ENCODE measurements around the gene GNB1L.

Gene GNB1L

DNA sequence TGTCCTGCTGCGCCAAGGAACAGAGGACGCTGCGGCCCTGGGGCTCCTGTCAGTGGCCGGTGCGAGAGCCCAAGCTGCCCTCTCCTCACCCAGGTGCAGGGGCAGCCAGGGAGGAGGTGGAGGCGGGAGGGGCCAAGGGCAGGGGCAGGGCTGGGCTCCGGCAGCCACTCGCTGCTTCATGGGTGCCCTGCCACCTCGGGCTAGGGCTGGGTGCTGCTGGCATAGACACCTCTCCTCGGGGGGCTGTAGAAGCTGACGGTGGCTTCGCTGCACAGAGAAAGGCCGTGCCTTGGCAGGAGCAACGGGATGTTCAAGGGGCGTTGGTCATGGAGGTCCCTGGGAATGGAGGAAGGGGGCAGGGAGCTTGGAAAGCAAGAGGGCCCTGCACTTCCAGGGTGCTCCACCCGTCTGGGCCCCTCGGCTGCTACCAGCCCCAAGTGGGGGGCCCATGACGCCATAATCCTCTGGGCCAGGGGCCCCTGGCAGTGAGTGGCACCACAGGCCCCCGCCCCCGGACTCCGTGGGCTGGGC lies 95.7 kb downstream of the GNB1L start:
- no peak for DNase-seq

DNA sequence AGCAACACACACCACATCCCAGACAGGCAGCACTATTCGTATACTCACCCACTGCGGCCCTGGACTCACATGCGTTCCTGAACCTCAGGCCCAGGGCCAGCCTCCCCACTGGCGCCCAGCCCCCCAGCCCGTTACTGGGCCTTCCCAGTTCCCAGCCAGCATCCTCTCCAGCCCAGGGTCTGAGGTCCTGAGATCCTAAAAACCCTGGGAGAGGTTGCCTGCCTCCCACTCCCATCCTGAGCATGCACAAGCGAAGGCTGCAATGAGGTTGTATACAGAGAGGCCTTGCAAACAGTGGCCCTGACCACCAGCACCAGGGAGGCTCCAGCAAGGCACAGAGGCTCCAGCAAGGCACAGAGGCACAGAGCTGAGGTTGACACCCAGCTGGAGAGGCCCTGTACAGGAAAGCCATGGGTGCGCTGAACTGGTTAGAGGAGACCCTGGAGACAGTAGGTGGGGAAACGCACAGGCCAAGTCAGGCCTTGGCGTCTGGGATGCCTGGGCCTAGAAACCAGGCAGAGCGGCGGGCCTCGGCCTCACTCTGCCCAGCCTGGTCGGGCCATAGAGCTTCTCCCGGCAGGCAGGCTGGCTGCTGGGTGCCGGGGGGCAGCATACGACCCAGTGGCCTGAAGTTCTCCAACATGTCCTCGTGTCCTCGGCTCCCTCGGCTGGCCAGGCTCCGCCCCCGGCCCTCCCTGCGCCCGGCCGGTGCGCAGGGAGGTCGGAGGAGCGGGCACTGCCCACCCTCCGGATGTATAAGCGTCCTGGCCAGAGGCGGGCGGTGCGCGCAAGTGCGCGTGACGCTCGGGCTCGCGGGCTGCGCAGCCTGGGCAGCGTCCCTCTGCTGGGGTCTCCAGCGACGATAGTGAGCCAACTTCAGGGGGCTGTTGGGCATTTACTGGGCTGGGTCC lies 96.4 kb downstream of the GNB1L start:
- no peak for DNase-seq

DNA sequence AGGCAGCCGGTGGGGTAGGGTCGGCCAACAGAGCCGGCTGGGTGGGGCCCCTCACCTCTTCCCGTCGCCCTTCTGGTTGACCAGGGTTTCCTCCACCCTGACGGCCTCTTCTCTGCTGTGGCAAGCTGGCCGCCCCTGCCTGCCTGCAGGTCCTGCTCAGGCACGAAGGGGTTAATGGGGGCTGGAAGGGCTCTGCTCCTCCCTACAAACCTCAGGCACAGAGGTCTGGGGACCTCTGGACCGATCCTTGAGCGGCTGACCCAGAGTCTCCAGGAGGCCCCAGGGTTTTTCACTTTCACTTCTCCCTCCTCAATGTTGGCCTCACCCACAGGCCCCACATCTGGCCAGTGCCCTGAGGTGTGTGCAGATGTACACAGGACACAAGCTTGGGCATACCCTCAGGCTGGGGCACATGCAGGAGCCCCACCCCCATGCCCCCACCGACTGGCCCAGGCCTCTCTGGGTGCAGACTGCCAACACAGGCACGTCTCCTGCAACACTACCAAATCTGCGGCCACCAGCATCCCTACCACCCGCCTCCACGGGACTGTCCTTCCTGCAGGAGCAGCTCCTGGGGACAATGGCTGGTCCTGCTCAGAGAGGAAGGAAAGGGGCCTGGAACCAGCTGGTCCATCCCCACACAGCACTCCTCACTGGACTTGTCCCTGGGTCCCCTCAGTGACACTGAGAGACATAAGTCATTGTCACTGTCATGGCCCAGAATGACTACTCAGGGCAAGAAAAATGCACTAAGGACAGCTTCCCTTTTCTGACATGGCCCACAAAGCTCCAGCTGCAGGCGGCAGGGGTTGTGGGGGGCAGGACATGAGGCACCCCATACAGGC lies 97.3 kb downstream of the GNB1L start:
- DNase-seq = no peak

DNA sequence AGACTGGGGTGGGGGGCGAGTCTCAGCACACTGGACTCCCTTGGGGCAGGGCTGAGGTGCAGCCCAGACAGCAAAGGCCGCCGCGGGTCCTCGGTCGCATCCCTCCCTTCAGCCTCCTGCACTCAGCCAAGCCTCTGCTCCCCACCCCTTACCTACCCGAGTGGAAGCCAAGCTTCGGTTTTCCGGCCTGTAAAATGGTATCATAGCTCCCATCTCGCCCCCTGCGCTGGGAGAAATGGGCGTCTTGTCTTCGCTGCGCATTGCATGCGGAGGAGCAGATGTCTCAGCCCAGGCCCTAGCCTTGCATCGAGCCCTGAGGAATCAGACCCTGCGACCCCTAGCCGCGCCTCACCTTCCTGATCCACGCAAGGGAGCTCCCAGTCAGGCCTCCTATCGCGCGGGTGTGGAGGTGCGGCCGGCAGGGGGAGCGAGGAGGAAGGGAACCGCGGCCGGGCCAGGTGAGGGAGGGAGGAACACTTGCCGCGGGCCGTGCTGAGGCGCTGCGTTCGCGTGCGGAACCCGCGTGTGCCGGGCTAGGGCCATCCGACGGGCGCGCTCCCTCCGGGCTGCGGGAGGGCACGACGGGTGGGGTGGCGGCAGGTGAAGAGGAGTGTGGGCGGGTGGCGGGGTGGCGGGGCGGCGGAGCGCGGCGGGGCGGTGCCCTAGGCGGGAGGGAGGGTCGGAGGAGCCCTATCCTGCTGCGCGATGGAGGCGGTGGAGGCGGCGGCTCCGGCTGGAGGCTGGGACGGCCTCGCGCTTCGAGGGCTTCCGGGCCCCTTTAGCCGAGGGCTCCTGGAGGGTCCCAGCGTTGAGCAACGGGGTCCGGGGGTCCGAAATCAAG lies 98.2 kb downstream of the GNB1L start:
- no peak for DNase-seq

DNA sequence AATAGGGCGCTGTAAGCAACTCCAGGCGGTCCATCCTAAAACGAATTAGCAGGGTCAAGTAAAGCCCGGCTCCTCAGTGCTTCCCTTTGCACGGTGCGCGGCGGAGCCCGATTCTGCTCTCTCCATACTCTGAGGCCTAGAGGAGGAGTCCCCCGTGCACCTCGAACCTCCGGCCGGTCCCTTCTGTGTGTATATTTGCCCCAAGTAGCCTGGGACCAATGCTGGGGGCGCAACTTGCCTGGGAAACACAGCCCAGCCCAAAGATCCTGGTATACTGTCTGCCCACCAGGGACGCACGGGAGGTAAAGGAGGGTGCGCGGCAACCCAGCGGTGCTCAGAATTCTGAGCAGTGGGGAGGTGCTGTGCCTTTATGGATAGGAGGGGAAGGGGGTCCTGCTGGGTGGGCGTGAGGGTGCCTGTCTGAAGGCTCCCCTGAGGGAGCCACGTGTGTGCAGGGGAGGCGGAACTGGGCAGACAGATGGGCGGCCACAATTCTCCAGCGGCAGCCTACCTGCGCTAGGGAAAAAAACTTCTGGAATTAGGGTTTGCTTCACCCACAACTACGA lies 98.9 kb downstream of the GNB1L start:
- DNase-seq = no peak

DNA sequence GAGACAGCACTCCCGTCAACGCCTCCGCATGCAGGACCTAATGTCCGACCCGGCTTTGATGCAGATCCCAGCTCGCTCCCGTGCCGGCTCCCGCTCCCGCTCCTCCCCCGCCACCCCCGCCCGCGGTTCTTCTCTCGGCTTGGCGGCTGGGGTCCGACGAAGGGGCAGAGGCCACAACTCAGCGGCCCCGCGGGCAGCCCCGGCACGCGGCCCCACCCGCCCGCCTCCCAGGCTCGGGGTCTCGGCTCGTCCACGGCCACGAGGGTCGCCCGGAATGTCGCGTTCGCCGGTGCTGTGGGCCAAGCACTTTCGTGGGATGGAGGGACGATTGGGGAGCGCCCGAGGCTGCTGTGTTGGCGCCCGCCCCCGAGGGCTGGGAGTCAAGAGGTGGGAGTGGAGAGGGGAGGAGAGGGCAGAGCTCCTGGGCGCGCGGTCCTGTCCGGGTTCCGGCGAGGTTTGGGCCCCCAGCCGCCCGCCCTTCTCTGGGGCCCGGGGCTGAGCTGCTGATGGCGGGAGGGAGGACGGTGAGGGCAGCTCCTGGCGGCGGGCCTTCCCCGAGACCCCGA lies 99.4 kb downstream of the GNB1L start:
- no peak for DNase-seq

DNA sequence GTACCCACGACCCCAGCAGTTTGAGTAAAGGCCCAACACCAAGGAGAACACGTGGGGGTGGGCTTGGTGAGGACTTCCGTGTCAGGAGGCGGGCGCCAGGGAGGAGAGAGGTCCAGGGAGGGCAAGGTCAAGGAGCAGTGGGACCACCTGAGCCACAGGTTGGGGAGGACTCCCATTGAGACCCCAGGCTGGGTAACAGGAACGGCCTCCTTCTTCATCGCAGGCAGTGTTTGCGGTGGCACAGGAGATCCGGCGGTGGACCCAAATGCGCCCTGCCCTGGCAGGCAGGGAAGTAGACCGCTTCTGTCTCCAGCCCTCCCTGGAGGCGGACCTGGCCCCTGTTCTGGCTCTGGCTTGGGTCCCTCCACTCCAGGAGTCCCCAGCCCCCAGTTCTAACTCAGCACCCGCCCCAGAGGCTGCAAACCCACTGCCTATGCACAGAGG lies 100.0 kb downstream of the GNB1L start:
- no peak for DNase-seq

DNA sequence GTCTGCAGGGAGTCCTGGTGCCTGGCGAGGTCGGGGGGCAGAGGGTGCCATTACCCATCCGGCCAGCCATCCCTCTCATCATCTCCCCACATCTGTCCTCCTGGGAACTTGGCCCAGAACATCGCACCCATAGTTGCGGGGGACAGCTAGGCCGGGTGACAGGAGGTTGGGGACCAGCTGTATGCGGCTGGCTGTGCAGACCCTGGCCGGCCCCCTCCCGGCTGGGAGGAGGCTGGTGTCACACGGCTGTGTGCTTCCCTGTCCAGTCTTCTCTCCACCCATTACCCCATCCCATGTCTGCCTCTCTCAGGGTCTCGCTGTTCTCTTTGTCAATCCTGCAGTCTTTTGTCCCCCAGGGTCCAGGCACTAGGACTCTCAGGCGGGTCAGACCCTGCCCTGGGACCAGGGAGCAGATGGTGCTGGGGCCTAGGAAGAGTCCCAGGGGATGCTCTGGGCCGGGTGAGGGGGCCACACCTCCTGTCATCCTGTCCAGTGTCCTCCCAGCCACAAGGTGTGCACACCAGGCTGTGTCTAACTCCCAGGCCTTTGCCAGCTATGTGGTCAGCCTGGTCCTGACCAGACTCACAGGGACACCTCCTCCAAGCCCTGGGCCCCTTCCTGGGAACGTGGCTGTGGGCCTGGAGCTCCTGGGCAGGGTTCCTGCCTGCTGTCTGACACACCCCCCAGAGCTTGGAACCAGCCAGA lies 100.5 kb downstream of the GNB1L start:
- DNase-seq = no peak

DNA sequence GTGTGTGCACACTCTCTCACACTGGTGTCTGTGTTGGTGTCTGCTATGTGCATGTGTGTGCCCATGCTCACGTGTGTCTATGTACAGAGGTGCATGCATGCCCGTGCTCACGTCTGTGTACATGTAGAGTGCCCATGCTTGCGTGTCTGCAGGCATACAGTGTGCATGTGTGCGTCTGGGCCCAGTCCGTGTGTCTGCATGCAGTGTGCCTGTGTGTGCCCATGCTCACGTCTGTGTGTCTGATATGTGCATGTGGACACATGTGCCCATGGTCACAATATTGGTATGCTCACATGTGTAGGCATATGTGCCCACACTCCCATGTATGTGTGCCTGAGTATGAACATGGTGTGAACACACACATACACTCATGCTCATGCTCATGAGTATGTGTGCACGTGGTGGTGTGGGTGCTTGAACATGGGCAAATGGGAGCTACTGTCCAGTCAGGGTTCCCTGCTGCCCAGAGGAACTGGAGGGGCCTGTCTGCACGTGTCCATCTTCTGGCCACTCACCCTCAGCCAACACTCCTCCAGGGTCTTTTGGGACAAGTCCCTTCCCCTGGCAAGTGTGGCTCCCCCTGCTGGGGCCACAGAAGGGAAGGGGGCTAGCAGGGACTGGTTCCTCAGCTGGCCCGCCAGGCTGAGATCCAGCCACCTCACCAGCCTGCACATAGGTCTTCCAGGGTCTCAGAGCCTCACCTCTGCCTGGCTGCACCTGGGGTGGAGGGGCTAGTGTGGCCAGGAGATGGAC lies 101.4 kb downstream of the GNB1L start:
- DNase-seq = no peak

DNA sequence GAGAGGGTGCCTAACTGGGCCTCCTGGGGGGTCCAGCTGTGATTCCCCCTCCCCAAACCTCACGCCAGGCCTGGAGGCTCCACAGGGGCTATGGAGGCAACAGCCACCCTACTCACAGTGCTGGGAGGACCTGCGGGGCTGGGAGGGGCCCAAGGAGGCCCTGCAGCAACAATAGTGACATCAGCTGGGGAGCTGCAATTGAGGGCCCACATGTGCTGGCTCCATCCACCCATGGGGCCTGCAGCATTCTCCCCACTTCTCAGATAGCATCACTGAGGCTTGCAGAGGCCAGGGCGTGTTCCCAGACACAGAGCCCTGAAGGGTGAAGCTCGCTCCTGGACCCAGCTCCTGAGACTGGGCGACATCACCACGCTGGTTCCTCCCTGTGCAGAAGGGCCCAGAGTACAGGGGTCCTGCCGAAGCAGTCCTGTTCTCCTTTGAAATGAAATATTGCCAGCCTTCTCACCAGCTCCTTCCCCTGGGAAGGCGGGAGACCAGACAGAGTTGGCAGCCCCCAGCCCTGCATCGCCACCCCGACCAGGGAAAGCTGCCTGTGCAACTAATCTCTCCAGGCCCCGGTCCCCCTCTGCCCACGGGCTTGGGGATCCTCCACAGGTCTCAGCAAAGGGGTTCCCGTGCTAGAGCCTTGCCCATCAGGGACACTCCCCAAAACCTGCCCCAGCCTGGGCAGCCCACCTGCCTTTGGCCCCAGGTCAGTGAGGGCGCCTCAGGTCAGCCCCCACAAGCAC lies 103.0 kb downstream of the GNB1L start:
- DNase-seq = no peak

DNA sequence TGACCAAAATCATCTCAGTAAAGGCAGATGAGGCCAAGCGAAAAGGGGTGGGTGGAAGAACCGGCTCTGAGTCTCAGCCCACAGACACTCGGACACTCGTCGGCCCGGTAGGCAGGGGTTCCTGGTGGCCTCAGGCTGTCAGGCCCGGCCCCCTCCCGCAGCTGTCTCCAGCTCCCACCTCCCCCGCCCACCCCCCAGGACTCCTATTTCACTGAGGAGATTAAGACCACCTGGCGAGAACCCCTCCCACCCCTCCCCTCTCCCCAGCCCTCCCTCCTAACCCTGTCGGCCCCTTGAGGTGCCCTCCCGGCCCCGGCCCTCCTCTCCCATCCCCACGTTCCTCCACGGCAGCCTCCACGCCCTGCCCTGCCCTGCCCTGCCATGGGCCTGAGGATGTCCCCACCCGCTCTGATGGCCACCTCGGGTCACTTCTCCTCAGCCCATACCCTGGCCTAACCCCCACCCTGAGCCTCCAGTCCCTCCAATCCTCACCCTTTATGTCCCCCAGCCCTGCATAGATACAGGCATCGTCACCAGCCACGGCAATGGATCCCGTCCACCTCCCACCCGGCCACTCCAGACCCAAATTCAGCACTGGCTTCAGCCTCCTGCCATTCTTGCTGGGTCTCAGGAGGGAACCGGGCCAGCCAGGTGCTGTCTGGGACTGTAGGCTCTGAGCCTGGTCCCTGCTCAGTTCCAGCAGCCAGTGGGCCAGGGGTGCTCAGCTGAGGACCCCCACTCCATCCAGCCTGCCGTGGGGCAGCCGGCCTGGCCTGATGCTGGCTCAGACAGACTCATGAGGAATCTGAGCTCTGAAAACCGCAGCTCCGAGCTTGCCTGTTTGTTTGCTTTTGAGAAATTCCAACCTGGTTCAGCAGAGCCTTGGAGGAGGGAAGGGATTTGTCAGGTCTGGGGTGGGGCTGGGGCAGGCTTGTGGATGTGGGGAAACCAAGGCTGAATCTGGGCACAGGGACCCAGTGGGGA lies 103.9 kb downstream of the GNB1L start:
- DNase-seq = no peak

DNA sequence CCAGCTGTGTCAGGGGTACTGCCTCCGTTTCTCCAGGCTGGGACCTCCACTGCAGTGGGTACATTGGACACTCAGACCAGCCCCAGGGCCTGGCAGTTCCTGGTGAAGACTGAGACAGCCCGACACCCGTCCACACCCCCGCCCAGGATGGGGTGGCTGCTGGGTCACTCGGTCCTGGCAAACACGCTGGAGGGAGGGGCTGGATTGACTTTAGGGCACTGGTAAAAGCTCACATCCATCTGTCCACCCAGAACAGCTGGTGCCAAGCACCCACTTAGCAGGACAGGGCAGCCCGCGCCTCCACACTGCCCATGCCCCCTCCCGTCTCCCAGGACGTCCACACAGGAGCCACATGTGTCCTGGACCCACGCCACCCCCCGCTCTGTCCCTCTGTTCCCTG lies 104.8 kb downstream of the GNB1L start:
- DNase-seq = no peak

DNA sequence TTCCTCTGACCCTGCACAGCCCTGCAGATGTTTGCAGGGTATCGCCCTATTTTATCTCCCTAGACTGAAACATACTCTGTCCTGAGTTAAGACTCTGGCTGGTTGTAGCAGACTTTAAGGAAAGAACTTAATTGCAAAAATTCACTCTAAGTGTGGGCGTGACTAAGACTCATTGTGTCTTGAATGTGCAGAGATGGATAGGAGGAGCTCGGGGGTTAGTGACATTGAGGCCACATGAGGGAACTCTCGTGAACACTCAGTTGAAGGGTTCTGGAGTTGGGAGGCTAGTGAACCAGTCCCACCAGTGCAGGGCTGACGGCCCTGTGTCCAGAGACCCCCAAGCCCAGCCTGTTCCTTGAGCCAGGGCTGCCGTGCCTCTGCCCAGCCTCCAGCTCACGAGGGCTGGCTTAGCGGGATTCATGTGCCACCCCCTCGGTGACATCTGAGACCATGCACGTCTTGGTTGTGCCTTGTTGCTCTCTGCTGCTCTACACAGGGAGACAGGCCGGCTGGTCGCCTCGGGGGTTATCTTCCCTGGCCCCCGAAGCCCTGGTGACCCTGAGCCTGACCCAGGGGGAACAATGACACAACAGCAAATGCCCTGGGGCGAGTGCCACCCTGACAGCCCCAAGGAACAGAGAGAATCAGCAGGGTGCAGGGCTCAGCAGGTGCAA lies 105.5 kb downstream of the GNB1L start:
- no peak for DNase-seq

DNA sequence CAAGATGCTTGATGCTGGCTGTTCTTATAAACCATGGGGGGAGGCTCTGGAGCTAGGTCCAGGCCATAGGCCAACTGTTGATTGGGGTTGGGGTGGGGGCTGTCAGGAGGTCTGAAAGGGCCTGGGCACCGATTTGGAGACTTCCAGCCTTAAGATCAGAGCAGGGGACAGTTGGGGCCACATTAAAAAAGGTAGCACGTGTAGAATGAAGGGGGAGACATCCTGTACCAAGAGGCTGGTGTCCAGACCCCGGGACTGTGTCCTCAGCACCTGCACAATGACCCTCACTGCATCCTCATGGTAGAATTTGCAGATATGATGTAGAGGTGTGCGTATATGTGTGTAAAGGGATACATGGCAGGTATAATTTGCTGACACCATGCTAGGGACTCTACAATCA lies 106.5 kb downstream of the GNB1L start:
- no peak for DNase-seq

DNA sequence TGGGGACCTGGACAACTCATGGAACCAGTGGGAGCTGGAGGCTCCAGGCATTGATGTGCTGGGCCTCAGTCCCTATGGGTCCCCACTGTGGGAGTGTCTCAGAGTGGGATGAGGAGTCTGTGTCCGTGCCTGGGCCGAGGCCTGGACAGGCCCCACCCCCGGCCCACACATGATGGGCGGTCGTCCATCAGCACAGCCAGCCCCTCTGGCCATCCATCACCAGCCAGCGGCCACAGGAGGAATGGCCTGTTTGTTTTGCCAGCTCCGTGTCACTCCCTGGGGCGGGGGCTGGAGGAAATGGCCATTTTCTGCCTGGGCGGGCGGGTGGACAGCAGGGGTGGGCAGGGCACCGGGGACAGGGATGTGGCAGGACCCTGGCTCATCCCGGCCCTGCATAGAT lies 107.1 kb downstream of the GNB1L start:
- DNase-seq = no peak

DNA sequence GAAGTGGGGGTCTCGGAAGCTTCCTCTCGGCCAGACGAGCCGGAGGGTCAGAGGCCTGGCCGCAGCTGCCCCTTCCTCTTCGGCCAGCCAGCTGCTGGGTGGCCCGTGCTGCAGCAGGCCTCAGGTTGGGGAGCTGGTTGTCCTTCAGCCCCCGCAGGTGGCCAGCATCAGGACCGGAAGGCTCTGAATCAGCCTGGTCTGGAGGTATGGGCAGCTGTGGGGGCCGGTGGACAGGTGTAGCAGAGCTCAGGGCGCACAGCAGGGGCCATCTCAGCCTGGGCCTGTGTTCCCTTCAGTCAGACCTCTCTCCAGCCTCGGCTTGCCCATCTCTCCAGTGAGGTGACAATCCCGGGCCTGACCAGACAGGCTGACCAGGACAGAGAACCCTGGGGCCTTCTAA lies 107.9 kb downstream of the GNB1L start:
- no peak for DNase-seq

DNA sequence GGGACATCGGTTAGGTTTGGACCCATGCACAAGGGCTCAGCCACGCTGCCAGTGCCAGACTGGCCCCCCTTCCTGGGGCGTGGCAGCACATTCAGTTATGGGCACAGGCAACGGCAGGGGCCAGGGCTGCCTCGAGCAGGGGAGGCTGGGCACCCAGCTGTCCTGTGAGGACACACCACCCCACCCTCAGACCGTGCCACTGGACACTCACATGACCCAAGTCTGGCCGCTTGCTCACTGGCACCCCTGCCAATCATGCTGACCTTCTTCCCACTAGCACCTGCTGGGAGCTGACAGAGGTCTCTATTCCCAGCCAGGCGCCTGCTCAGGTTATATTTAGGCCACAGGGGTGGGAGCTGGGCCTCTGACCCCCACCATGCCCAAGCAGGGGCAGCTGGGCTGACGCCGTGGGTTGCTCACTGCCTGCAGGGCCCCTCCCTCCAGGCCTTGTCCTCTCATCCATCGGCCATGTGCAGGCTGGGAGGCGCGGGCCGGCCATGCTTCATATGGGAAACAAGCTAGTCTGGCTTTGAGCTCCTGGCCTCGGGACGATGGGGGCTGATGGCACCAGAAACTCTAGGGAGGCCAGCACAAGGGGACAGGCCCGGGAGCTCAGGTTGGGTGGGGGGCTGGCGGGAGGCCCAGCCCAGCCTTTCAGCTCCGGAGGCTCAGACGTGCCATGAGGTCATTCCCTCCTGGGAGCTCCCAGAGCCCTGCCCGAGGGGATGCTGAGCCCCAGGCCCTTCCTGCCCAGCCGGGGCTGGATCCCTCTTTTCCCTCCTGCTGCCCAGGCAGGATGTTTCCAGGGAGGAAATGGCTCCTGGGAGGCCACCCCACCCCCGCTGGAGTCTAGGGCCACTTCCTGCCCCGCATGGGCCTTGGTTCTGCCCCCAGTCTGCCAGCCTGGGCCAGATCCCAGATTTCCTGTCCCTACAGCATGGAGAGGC lies 109.2 kb downstream of the GNB1L start:
- DNase-seq = no peak

Data from DMS79 (cell line).